ENCODE results near the gene GPR179.
"Not testable (repeated sequence)": the region's sequence is repeated elsewhere in the genome, so short reads cannot be mapped to it uniquely, and the experiment has no call there.

GPR179 gene

GRCh38 chr17:38289760-38290159, 54.0 kb downstream of the GPR179 start:
- not testable (repeated sequence) for H3K4me3 ChIP-seq (ENCODE audit: insufficient read depth, low read length, poor library complexity, severe bottlenecking); H3K27me3 ChIP-seq (ENCODE audit: low read length); H4K20me1 ChIP-seq (ENCODE audit: low read depth, low read length); H3K4me2 ChIP-seq (ENCODE audit: low read depth, low read length, poor library complexity, severe bottlenecking); H3K79me2 ChIP-seq (ENCODE audit: insufficient read depth, low read length); H3K9ac ChIP-seq (ENCODE audit: low read length); H2AFZ ChIP-seq (ENCODE audit: low read depth, low read length, severe bottlenecking); H3K9me2 ChIP-seq (replicated peaks; ENCODE audit: insufficient read depth, low read length); H3K9me3 ChIP-seq (ENCODE audit: insufficient read depth, low read length); H3K36me3 ChIP-seq (ENCODE audit: low read length); H3K27ac ChIP-seq (ENCODE audit: low read depth, low read length); H3F3A ChIP-seq (ENCODE audit: insufficient read depth)

GRCh38 chr17:38288217-38288827, 55.4 kb downstream of the GPR179 start:
- not testable (repeated sequence) for H4K20me1 ChIP-seq (ENCODE audit: low read depth, low read length); H3K9me3 ChIP-seq (ENCODE audit: insufficient read depth, low read length); H3F3A ChIP-seq (ENCODE audit: insufficient read depth); H2AFZ ChIP-seq (ENCODE audit: low read depth, low read length, severe bottlenecking); H3K27me3 ChIP-seq (ENCODE audit: low read length); H3K79me2 ChIP-seq (ENCODE audit: insufficient read depth, low read length); H3K27ac ChIP-seq (ENCODE audit: low read depth, low read length); H3K4me2 ChIP-seq (ENCODE audit: low read depth, low read length, poor library complexity, severe bottlenecking); H3K9ac ChIP-seq (ENCODE audit: low read length); H3K36me3 ChIP-seq (ENCODE audit: low read length); H3K9me2 ChIP-seq (replicated peaks; ENCODE audit: insufficient read depth, low read length); H3K4me3 ChIP-seq (ENCODE audit: insufficient read depth, low read length, poor library complexity, severe bottlenecking)

GRCh38 chr17:38286501-38287091, 57.2 kb downstream of the GPR179 start:
- H3K9me3 ChIP-seq (ENCODE audit: insufficient read depth, low read length); H3K36me3 ChIP-seq (ENCODE audit: low read length); H4K20me1 ChIP-seq (ENCODE audit: low read depth, low read length); H3K9ac ChIP-seq (ENCODE audit: low read length); H3F3A ChIP-seq (ENCODE audit: insufficient read depth); H2AFZ ChIP-seq (ENCODE audit: low read depth, low read length, severe bottlenecking); H3K4me2 ChIP-seq (ENCODE audit: low read depth, low read length, poor library complexity, severe bottlenecking); H3K4me3 ChIP-seq (ENCODE audit: insufficient read depth, low read length, poor library complexity, severe bottlenecking); H3K79me2 ChIP-seq (ENCODE audit: insufficient read depth, low read length); H3K27me3 ChIP-seq (ENCODE audit: low read length); H3K9me2 ChIP-seq (replicated peaks; ENCODE audit: insufficient read depth, low read length); H3K27ac ChIP-seq (ENCODE audit: low read depth, low read length): not testable (repeated sequence)

GRCh38 chr17:38285994-38286393, 57.8 kb downstream of the GPR179 start:
- not testable (repeated sequence) for H3K4me2 ChIP-seq (ENCODE audit: low read depth, low read length, poor library complexity, severe bottlenecking); H3F3A ChIP-seq (ENCODE audit: insufficient read depth); H3K27ac ChIP-seq (ENCODE audit: low read depth, low read length); H4K20me1 ChIP-seq (ENCODE audit: low read depth, low read length); H2AFZ ChIP-seq (ENCODE audit: low read depth, low read length, severe bottlenecking); H3K9me3 ChIP-seq (ENCODE audit: insufficient read depth, low read length); H3K4me3 ChIP-seq (ENCODE audit: insufficient read depth, low read length, poor library complexity, severe bottlenecking); H3K79me2 ChIP-seq (ENCODE audit: insufficient read depth, low read length); H3K36me3 ChIP-seq (ENCODE audit: low read length); H3K27me3 ChIP-seq (ENCODE audit: low read length); H3K9me2 ChIP-seq (replicated peaks; ENCODE audit: insufficient read depth, low read length); H3K9ac ChIP-seq (ENCODE audit: low read length)

Data from SU-DHL-6 (cell line).